Measurements from ENCODE around the gene JUNB. TPM values are rescaled to one million over a fixed set of nuclear protein-coding genes. Genes with fewer than 3 reads are reported as not detected.

The JUNB gene
- polyA plus RNA-seq, 3 donors = 1,279 to 3,167 (median 1,468) TPM

DNA sequence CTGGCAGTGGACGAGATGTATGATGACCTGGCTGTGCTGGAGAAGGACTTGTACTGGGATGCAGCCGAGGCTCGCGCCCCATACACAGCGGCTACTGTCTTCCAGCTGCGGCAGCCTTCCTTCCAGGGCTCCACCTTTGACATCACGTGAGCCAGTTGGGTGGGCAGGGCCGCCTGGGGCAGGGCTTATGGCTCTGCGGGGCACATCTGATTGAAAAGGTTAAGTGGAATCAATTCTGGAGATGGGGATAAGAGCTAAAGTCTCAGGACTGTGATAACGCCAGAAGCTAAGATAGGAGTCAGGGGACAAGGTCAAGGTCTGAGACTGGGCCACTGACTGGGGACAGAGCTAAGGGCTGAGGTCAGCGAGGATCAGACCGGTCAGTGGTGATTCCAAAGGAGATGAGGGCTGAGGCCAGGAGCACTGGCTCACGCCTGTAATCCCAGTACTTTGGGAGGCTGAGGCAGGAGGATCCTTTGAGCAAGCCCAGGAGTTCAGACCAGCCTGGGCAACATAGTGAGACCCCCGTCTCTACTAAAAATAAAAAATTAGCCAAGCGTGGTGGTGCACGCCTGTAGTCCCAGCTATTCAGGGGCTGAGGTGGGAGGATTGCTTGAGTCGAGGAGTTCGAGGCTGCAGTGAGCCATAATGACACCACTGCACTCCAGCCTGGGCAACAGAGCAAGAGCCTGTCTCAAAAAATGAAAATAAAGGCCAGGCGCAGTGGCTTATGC lies 35.0 kb upstream of the JUNB start:
- H3K4me1 Mint-ChIP-seq = peaks cover 12% of the 10 kb centered on the region
- H3K27ac Mint-ChIP-seq = no peak overlapping the region
- WGBS (ENCODE audit: insufficient coverage) = 92% methylated on average over 17 of the region's 19 CpGs
- H3K9me3 ChIP-seq (replicated peaks in 1 of 2; ENCODE audit: control insufficient read depth in 1 of 2, insufficient read depth in 1 of 2, low read length in 2 of 2) = no peaks in the 10 kb centered on the region
- H3K27me3 Mint-ChIP-seq (ENCODE audit: low read depth in 3 of 3) = peaks cover 14 to 31% (median 21%) of the 10 kb centered on the region in 3 donors
- no peak overlapping the region for H3K4me3 Mint-ChIP-seq
- H3K4me2 ChIP-seq (replicated peaks; ENCODE audit: extremely low read depth, low read length, poor library complexity, severe bottlenecking) = no peak overlapping the region
- H3K9me3 Mint-ChIP-seq = peaks cover 0 to 2% (median 0%) of the 10 kb centered on the region in 7 donors
- no peak for DNase-seq
- H3K36me3 Mint-ChIP-seq = no peaks in the 10 kb centered on the region
- no peak overlapping the region for H3K9ac ChIP-seq (ENCODE audit: insufficient read depth, low read length, poor library complexity, severe bottlenecking)
- H3K36me3 ChIP-seq (replicated peaks in 1 of 2; ENCODE audit: control insufficient read depth in 1 of 2, insufficient read depth in 2 of 2, low read length in 2 of 2) = no peaks in the 10 kb centered on the region
- peaks cover 4 to 8% of the 10 kb centered on the region in 2 donors for H3K4me1 ChIP-seq (ENCODE audit: control insufficient read depth in 1 of 2, insufficient read depth in 2 of 2, low read length in 2 of 2)
- peaks cover 0 to 10% of the 10 kb centered on the region in 2 donors for H3K27me3 ChIP-seq (ENCODE audit: control insufficient read depth in 2 of 2, insufficient read depth in 2 of 2, low read length in 2 of 2)
- H3K27ac ChIP-seq (ENCODE audit: low read depth in 1 of 2, low read length in 2 of 2) = no peak overlapping the region
- TF ChIP-seq, protein P1, sequence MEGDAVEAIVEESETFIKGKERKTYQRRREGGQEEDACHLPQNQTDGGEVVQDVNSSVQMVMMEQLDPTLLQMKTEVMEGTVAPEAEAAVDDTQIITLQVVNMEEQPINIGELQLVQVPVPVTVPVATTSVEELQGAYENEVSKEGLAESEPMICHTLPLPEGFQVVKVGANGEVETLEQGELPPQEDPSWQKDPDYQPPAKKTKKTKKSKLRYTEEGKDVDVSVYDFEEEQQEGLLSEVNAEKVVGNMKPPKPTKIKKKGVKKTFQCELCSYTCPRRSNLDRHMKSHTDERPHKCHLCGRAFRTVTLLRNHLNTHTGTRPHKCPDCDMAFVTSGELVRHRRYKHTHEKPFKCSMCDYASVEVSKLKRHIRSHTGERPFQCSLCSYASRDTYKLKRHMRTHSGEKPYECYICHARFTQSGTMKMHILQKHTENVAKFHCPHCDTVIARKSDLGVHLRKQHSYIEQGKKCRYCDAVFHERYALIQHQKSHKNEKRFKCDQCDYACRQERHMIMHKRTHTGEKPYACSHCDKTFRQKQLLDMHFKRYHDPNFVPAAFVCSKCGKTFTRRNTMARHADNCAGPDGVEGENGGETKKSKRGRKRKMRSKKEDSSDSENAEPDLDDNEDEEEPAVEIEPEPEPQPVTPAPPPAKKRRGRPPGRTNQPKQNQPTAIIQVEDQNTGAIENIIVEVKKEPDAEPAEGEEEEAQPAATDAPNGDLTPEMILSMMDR (IDR thresholded peaks at IDR 0.05) = no peak
- intact Hi-C loops (cut with micrococcal nuclease) = loop anchor here in 1 of 2 donors (2.0 kb wide), 2 partner anchors 40 to 192 kb away; no protein-coding TSS in a partner anchor
- no peaks in the 10 kb centered on the region for H3K79me2 ChIP-seq (ENCODE audit: insufficient read depth, low read length)
- H4K20me1 ChIP-seq (ENCODE audit: insufficient read depth, low read length) = no peaks in the 10 kb centered on the region
- H2AFZ ChIP-seq (ENCODE audit: insufficient read depth, low read depth, low read length, poor library complexity, severe bottlenecking) = no peak overlapping the region
- H3K4me3 ChIP-seq (replicated peaks in 1 of 3; ENCODE audit: low read depth in 2 of 3, low read length in 3 of 3) = no peak overlapping the region

DNA sequence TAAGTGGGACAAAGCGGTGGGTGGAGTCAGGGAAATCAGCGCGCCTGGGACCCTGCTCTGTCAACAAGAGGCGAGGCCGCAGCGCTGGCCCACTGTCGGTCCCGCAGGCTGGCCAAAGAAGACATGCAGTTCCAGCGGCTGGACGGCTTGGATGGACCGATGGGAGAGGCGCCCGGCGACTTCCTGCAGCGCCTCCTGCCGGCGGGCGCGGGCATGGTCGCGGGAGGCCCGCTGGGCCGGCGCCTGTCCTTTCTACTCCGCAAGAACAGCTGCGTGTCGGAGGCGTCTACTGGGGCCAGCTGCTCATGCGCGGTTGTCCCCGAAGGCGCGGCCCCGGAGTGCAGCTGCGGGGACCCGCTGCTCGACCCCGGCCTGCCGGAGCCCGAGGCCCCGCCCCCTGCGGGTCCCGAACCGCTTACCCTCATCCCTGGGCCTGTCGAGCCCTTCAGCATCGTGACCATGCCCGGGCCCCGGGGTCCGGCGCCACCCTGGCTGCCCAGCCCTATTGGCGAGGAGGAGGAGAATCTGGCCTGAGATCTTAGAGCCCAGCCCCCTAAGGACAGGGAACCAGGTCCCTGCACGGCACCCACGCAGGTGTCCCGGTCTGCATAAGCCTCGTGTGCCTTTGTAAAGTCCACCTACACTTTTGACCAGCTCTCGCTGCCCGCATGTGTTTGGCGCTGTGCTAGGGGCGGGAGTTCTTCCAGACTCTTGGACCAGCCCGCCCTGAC lies 33.6 kb upstream of the JUNB start:
- Histone ChIP-seq H3K9me3 (replicated peaks in 1 of 2; ENCODE audit: control insufficient read depth in 1 of 2, insufficient read depth in 1 of 2, low read length in 2 of 2) (no peaks in the 10 kb centered on the region), H2AFZ (ENCODE audit: insufficient read depth, low read depth, low read length, poor library complexity, severe bottlenecking) (peak overlapping the region; percentile 70), H3K4me1 (ENCODE audit: control insufficient read depth in 1 of 2, insufficient read depth in 2 of 2, low read length in 2 of 2) (peaks cover 4 to 8% of the 10 kb centered on the region in 2 donors), H3K79me2 (ENCODE audit: insufficient read depth, low read length) (no peaks in the 10 kb centered on the region), H3K4me3 (replicated peaks in 1 of 3; ENCODE audit: low read depth in 2 of 3, low read length in 3 of 3) (peak overlapping the region in 1 of 3 experiments; percentile 46), H3K27ac (ENCODE audit: low read depth in 1 of 2, low read length in 2 of 2) (no peak overlapping the region), H3K9ac (ENCODE audit: insufficient read depth, low read length, poor library complexity, severe bottlenecking) (no peak overlapping the region), H3K36me3 (replicated peaks in 1 of 2; ENCODE audit: control insufficient read depth in 1 of 2, insufficient read depth in 2 of 2, low read length in 2 of 2) (no peaks in the 10 kb centered on the region), H4K20me1 (ENCODE audit: insufficient read depth, low read length) (no peaks in the 10 kb centered on the region), H3K27me3 (ENCODE audit: control insufficient read depth in 2 of 2, insufficient read depth in 2 of 2, low read length in 2 of 2) (peaks cover 0 to 8% of the 10 kb centered on the region in 2 donors), H3K4me2 (replicated peaks; ENCODE audit: extremely low read depth, low read length, poor library complexity, severe bottlenecking) (peak overlapping the region; percentile 55)
- H3K27me3 Mint-ChIP-seq (ENCODE audit: low read depth in 3 of 3) = peaks cover 10 to 21% (median 16%) of the 10 kb centered on the region in 3 donors
- intact Hi-C loops (cut with micrococcal nuclease) = loop anchor here in 1 of 2 donors (2.0 kb wide), 2 partner anchors 41 to 193 kb away; no protein-coding TSS in a partner anchor
- WGBS (ENCODE audit: insufficient coverage) = 10% methylated on average over 54 of the region's 60 CpGs
- peak; percentile 54 to 72 (median 65) for DNase-seq
- peaks cover 7 to 10% of the 10 kb centered on the region in 2 donors for H3K36me3 Mint-ChIP-seq
- H3K4me1 Mint-ChIP-seq = peaks cover 12% of the 10 kb centered on the region
- TF ChIP-seq, protein P1 (IDR thresholded peaks at IDR 0.05) = peak; percentile 99
- H3K4me3 Mint-ChIP-seq = peak overlapping the region; percentile 43 to 78
- no peak overlapping the region for H3K27ac Mint-ChIP-seq
- peaks cover 0 to 2% (median 0%) of the 10 kb centered on the region in 7 donors for H3K9me3 Mint-ChIP-seq
